ENCODE measurements around the gene NBAS.

DNA sequence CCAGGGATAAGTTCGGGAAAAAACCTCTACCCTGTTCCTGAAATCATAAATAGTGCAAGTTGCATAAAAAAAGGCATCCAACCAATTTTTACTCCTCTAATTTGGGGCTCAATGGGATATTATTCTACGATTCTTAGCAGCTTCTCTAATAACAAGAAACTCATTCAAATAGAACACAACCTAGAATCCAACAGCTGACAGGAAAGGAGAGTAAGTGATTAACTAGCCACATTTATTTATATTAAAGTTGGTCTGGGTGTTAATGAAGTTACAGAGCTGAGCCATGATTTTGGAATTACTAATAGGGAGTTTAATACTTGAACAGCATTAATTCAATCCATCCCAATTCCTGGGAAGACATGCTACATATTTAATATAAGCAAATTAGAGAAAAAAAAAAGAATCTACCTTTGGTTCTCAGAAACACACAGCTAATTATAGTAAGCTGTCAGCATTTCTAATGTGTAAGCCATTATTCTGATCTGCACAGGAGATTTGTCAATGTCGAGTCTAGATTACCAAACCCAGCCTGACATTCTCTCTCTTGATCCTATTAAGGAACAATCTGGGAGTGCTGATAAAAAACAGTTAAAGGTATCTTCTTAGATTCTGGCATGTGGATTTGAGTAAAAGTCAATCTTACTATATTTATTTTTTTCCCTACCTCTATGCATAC lies 267.7 kb downstream of the NBAS start:
- TF ChIP-seq TAF1 (IDR thresholded peaks at IDR 0.05; ENCODE audit: borderline replicate concordance, low read depth, low read length) (no peak), POLR2AphosphoS5 (IDR thresholded peaks at IDR 0.05; ENCODE audit: low read depth, low read length) (no peak)

All from GM12892 (cell line).